HG02973 (cell line): ENCODE measurements around the gene SIM2.

Source experiments
- ATAC-seq: cut with Tn5 transposase; IDR thresholded peaks from one replicate; pipeline ENCODE4 v1.9.1; 2021; ENCODE audit warnings: moderate library complexity; ENCODE audit not compliant: unreplicated experiment

SIM2 gene

DNA sequence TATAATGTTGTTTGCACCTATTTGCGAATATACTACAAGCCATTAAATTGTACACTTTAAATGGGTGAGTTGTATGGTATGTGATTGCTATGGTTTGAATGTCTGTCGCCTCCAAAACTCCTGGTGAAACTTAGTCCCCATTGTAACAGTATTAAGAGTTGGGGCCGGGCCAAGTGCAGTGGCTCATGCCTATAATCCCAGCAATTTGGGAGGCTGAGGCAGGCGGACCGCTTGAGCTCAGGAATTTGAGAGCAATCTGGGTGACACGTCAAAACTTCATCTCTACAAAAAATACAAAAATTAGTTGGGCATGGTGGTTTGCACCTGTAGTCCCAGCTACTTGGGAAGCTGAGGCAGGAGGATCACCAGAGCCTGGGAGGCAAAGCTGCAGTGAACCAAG lies 12.0 kb upstream of the SIM2 start:
- no peak for ATAC-seq

DNA sequence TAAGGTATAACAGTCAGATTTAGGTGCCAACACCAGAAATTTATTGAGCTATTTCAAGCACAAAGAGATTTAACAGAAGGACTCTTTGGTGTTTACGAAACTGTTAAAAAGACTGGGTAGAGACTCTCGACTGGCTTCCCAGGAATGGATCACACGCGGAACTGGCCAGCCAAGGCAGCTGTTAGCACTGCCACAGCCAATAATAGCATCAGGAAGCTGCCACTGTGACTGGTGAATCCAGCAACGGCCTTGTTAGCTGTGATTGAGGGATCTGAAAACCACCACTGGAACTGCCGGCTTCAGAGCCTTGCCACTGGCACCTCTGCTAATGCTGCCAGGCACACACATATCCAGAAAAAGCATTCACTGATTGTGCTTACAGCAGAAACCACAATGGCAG lies 10.6 kb upstream of the SIM2 start:
- no peak for ATAC-seq

DNA sequence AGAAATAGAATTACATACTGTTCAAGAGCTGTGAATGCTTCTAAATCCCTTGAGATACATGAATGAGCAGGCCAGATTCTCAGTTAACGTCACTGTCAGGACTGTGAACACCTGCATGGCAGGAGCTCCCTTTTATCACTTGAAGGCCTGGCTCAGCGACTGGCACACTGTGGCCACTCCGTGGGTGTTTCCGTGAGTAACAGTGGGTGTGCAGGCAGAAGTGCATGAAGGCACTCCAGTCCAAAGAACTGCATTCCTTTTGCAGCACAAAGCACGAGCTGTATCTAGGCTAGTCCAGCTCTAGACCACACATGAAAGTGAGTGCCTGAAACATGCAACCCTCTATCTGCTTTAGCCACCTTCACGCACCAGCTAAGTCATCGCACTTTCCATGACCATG lies 9.6 kb upstream of the SIM2 start:
- no peak for ATAC-seq

DNA sequence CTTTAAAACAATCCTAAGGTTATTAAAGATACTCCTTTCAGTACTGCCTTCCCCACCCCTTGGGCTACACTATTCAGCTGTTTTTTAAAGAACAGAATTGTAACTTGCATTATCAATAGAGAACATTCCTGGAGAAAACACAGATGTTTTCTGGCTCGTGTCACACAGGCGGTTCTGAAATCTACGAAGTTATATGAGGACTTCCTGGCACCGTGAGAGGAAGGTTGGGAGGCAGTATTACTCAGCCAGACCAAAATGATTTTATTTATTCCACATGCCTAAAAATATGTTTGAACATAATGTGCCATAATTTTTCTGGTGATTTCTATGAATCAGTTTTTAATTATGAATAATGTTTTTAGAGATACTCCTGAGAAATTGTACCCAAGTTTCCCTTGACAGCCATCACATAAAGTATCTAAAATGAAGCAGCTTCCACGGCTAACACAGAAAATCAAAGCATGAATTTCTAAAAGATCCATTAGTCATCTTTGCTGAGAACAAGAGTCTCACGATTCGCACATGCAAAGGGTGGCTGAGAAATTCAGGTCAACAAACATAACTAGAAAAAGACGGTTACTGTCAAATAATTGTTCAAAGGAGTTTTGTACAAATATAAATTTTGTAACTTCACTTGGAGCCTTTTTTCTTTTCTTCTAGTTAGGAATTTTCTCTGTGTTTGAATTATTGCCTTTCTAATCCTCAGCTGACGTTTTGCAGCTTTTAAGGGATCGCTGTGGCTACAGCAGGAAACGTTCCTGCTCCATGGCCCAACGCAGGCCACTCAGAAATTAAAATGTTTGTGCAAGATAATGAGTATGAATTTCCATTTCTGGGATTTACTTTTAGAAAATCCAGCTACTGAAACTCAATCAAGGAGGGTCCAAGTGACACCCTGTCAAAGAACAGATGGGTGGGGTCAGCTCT lies 8.0 kb upstream of the SIM2 start:
- ATAC-seq = no peak

DNA sequence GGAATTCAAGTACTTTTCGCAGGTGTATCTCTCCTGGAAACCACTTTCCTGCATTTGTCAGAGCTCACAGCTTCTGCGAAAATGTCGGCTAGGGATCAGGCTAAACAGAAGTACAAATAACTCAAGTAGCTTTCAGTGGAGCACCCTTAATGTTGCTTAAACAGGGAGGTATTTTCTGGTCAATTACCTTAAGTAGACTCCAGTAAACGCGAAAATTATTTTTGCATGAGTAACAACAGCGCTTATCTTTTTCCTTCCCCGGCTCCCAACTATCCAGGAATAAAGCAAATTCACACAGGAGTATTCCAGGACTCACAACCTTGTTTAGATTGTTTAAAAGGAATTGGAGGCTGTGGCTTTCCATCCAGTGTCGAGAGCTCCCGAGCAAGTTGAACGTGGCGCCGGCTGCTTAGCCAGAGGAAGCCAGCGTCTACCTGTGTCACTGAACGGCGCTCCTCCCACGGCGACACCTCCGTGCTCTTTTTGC lies 7.3 kb upstream of the SIM2 start:
- ATAC-seq = no peak

DNA sequence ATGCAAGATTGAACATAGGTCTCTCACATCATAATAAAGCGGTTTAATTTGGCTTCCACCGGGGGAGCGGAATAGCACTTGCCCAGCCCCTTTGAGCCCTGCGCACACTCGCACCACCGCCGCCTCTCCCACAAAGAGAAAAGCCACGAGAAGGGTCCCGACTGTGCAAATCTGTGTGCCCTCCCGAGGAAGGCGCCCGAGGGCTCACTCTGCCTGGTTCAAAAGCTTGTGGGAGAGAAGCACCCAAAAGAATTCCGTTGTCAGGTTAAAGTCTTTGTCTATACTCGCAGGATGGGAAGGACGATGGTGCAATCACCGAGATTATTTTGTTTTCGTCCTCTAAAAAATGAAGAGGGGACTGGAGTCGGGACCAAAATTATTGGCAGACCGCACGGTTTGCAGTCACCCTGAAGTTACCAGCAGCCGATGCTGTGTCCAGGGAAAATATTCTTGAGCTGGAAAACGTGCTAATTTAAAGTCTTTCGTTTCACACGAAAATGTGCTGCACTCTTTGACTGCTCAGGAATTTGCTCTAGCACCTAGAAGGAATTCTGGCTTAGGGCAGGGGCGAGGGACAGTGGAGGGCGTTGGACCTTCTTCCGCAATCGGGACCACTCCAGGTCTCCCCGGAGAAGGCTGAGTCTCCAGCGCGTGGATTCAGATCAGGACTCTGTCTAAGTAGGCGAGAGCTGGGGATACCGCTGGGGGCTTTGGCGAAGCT lies 6.6 kb upstream of the SIM2 start:
- ATAC-seq = no peak

DNA sequence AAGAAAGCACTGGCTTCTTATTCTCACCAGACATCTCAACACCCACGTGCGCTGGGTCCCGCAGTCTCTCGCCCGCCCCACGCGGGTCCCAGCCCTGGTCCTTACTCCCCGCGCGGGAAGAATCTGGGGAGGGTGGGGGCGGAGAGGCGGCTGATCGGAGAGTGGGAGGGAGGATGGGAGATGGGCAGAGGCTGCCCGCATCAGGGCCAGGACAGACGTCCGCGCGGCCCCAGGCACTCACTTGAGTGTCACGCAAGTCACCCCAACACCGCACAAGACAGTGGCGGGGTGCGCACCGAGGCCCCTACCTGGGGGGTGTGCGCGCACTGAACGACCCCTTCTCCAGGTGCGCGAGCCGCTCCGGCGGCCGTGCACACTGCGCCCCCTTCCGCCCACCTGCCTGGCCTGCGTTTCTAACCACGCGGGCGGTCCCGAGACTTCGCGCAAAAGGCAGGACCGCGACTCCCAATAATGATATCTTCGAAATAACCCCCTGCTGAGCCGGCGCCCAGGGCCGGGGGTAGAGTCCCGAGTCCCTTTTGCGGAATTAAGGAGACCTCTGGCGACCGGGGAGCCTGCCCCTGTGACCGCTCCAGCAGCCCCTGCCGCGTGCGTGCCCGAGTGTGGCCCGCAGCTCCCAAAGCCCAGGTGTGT lies 6.0 kb upstream of the SIM2 start:
- no peak for ATAC-seq

DNA sequence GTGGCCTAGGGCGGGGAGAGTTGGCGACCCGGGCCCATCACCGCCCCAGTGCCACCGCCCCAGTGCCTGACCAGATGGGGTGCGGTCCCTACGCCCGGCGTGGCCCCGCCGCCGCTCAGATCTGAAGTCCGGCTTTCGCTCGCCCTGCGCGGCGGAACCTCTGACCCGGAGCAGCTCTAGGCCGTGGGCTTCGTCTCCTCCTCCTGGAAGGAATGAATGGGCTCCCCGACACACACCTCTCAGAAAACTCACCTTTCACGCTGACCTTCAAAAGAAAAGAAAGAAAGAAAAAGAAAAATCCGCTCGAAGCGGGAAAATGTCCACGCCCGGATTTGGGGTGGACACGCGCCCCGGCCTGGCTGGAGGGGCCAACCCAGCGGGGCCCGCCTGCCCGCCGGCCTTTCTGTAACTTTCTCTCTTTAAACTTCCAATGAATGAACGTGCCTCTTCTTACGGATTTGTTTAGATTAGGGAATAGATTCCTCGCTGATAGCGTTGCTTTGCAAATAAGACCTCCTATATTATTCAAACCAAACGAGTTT lies 5.4 kb upstream of the SIM2 start:
- ATAC-seq = no peak

DNA sequence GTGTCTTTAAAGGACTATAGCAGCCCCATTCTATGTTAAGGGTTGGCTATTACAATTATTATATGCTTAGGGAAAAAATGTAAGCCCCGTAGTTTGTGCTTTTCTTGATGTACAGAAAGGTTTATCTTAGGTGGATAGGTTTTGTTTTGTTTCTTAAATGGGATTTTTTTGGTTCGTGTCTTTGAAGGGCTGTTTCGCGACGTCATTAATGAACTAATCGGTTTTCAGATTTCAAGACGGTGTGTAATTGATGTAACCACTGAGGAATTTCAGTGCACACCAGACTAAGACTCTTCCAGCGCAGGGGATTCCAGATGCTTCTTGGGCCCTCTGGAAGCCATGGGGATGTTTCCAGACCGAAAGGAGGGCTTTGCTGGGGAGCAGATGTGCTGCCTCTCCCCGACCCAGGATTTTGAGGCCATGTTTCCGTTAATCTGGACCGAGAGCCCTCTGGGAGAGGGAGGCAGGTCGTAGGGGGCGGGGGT lies 4.8 kb upstream of the SIM2 start:
- no peak for ATAC-seq

DNA sequence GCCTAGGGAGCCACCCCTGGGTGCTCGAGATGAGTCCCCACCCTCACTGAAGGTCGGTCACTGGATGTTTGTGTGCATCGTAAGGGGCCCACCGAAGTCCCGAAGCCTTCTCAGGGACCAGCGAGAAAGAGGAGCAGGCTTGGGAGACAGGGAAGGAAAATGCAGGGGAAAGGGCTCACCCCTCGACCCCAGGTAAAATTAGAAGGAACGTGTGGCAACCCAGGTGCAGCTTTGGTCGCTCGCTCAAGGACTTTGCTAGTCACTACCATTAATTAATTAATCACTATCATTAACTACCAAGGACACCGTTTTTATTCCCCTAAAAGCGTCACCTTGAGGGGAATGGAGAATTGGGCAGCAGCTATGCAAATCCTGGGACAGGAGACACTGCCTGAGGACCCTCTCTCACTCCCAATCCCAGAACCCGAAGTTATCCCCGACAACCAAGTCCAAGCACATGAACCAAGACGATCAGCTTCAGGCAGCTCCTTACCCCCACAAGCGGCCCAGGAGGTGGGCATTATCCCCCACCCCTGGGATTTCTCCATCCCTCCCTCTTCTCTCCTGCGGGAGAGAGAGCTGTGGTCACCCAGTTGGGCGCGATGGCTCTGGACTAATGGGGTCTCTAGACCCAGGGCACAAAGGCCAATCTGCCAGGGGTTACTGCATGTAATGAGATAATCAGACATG lies 4.2 kb upstream of the SIM2 start:
- no peak for ATAC-seq

DNA sequence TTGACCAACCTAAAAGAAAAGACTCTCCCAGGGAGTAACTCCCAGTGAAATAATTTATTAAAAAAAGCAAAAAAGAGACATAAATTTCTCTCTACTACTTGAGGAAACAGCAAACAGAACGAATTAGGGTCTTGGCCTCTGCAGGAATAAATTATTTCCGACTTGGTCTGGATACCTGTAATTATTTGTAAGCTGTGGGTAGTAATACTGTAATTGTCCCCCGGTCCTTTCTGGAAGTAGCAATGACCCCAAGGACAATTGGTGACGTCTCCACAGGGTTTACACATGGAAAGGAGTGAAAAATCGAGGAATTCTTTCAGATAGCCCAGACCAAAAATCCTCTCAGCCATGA lies 3.7 kb upstream of the SIM2 start:
- no peak for ATAC-seq

DNA sequence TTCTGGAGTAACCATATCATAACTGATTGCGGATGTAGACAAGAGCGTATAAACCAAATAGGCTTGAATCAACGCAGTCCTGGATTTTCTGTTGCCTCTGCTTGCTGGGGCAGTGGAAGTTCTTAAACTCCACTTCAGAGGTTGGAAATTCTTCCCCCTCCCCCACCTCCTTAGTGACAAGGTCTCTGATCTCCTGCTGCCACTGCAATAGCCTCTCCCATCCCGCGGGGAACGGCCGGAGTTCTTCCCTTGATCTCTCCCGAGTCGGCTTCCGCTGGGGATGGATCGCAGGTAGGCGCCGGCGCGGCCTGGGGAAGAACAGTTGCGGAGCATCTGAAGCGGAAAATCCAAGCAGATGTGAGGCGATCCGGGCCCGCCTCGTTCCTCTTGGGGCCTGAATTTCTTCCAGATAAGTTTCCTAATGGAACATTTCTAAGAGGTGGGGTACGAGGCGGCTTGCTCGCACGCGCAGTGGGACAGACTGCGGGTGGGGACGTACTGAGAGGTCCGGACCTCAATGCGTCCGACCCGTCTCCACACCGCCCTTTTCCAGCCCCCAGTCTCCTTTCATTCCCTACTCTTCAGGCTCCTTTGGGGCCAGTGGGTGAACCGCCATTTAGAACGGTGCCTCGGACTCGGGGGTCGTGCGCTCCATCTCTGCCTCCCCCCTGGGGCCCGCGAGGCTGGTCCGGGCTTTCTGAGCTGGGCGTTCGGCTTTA lies 3.1 kb upstream of the SIM2 start:
- ATAC-seq = no peak

DNA sequence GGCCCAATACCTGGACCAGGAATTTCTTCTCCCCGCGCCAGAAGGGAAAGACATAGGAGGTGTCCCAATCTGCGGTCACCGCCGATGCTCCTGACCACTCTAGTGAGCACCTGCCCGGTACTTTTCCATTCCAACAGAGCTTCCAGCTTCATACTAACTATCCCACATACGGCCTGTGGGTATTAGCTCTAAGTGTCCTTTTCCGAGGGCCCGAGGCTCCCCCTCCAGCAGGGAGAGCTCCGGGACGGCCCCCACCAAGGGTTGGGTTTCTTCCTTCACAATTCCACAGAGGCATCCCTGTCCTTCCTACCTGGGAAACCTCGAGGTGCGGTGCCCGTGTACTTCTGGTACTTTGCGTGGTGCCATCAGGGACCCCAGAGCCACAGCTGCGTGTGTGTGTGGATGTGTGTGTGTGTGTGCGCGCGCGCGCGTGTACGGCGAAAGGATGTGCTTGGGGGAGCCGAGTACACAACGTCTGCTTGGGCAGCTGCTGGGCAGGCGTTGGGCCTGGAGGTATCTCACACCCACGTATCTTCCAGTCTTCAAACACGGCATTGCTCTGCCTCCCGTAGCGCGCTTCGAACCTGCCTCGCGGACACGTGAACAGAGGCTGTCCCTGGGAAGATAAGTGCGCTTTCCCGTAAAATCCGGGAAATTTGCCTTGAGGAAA lies 2.4 kb upstream of the SIM2 start:
- no peak for ATAC-seq

DNA sequence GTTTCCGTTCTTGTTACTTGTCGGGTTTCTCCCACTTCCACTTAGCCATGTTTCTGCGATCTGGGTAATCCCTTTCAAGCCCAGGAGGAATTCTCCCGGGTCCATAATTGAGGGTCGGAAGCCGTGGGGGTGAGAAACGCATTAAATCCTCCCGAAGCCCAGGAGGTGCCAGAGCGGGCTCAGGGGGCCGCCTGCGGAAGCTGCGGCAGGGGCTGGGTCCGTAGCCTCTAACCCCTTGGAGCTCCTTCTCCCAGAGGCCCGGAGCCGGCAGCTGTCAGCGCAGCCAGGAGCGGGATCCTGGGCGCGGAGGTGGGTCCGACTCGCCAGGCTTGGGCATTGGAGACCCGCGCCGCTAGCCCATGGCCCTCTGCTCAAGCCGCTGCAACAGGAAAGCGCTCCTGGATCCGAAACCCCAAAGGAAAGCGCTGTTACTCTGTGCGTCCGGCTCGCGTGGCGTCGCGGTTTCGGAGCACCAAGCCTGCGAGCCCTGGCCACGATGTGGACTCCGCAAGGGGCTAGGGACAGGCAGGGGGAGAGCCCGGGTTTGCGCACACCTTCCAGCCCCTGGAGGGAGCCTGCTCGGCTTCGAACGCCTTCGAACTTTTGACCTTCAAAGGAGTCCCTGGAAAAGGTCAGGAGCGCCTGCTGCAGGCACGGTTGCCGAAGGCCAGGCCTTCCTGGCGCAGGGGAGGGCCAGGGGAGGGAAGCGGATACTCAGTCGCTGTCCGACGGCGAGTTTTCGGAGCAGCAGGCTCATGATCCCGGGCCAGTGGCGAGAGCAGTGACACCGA lies 1.7 kb upstream of the SIM2 start:
- no peak for ATAC-seq

DNA sequence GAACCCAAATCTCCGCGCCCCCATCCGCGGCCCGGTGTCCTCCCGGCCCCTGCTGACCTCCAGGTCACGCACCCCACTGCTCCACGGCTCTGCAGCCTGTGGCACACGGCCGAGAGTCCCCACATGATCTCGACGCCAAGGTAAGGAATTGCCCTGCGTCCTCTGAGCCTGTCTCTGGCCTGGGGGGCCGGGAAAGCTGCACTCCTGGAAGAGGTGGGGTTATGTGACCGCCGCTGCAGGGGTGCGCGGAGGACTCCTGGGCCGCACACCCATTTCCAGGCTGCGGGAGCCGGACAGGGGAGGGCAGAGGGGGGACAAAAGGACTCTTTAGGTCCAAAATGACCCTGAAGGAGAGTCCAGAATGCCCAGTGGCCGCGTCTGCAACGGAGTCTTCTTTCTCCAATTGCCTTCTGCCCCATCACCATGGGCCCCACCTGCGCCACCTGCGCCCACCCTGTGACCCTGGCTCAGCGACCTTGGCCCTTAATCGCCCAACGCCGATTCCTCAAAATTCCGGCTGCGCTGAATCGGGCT lies 997 bp upstream of the SIM2 start:
- no peak for ATAC-seq

DNA sequence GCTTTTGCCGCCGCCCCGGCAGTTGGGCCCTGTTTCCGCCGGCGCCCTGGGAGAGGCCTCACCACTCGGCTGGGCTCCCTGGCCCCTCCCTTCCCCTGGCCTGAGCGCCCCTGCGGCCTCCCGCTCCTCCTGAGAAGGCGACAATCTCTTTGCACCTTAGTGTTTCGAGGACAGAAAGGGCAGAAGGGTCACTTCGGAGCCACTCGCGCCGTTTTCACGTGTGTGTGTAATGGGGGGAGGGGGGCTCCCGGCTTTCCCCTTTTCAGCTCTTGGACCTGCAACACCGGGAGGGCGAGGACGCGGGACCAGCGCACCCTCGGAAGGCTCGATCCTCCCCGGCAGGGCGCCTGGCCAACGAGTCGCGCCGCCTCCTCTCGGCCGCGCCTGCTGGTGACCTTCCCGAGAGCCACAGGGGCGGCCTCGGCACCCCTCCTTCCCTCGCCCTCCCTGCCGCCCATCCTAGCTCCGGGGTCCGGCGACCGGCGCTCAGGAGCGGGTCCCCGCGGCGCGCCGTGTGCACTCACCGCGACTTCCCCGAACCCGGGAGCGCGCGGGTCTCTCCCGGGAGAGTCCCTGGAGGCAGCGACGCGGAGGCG lies 432 bp upstream of the SIM2 start:
- no peak for ATAC-seq

DNA sequence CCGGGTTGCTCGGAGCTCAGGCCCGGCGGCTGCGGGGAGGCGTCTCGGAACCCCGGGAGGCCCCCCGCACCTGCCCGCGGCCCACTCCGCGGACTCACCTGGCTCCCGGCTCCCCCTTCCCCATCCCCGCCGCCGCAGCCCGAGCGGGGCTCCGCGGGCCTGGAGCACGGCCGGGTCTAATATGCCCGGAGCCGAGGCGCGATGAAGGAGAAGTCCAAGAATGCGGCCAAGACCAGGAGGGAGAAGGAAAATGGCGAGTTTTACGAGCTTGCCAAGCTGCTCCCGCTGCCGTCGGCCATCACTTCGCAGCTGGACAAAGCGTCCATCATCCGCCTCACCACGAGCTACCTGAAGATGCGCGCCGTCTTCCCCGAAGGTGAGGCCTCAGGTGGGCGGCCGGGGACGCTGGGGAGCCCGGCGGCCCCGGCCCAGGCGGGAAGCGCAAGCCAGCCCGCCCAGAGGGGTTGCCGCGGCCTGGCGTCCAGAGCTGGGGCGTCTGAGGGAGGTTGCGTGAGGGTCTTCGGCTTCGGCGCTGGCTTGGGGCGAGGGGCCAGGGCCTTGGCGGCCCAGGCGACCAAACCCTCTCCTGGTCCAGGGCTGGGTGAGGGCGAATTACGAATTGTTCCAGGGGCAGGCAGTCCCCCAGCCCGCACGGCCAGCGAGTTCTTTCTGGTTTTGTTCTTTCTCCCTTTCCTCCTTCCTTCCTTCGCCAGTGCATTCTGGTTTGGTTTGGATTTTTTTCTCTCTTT lies 805 bp downstream of the SIM2 start:
- ATAC-seq = no peak
